Measurements from ENCODE around the gene PLEKHS1.
"Not testable (repeated sequence)": the region's sequence is repeated elsewhere in the genome, so short reads cannot be mapped to it uniquely, and the experiment has no call there.

PLEKHS1 gene

DNA sequence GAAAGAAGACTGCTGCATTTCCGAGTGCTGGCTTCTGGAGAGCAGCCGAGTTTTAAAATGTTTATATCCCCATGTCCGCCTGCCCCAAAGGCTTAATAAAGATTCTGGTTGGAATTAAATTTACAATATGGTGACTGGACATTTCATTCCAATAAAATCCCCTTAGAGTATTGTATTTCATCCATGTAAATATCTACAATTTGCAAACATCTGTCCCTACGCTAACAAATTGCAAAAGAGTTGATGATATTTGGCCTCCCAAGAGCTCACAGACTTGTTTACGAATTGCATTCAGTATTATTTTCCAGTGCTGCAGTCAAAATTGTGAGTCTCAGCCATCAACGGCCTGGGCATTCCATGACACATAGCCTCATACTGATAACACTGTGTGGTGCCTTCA is 50.1 kb downstream of the PLEKHS1 start:
- DNase-seq = no peak

DNA sequence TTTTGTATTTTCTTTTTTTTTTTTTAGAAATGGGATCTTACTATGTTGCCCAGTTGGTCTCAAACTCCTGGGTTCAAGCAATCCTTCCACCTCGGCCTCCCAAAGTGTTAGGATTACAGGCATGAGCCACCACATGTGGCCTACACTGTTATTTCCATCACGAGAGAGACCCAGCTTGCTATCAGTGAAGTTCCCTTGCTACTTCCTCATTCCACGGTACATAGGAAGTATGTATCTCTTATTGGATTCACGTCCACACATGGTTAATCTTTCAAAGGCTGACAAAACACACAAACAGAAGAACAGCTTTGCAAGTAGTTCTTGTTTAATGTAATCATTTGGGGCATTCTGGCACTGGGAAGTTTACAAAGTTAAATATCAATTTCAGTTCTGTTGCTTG is 51.5 kb downstream of the PLEKHS1 start:
- no peak for DNase-seq

DNA sequence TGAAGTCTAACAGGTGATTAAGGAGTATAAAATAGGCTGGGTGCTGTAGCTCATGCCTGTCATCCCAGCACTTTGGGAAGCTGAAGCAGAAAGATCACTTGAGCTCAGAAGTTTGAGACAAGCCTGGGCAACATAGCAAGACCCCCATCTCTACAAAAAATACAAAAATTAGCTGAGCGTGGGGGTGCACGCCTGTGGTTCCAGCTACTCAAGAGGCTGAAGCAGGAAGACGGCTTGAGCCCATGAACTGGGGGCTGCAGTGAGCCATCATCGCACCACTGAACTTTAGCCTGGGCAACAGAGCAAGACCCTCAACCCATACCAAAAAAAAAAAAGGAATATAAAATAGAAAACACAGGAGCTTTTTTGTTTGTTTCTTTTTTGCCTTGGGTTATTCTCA is 55.0 kb downstream of the PLEKHS1 start:
- DNase-seq = no peak

DNA sequence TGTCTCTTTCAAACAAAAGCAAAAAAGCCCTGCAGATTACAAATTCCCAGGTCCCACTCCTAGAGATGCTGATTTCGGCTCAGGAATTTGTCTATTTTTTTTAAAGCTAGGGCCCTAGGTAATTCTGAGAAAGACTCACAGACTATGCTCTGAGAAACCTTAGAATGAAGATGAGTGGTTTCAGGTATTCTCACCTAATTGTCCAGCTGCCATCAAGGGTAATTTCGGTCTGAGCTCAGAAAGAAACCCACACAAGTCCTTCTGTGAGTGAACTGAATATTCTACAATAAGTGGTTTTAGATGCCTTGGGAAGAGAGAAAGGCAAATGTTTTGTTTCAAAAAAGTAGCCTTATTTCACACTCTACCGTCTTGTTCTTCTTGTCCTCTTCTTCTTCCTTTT is 56.7 kb downstream of the PLEKHS1 start:
- no peak for DNase-seq

DNA sequence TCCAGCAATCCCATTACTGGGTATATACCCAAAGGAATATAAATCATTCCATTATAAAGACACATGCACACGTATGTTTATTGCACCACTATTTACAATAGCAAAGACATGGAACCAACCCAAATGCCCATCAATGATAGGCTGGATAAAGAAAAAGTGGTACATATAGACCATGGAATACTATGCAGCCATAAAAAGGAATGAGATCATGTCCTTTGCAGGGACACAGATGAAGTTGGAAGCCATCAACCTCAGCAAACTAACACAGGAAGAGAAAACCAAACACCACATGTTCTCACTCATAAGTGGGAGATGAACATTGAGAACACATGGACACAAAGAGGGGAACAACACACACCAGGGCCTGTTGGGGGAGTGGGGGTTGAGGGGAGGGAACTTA is 63.2 kb downstream of the PLEKHS1 start:
- DNase-seq = not testable (repeated sequence)

DNA sequence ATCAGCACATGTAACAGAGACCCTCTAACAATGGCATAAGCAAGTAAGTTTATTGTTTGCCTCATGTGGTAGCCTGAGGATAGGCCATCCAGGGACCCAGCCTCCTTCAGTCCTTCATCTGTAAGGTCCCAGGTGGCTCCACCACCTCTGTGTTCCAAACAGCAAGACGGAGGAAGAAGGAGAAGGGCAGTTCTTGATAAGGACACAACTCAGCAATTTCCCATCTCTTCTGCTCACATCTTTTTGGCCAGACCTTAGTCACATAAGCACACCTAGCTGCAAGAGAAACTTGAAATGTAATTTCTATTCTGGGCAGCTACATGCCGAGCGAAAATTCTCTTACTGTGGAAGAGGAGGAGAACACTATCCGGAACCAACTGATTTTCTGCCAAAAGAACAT is 68.5 kb downstream of the PLEKHS1 start:
- no peak for DNase-seq

DNA sequence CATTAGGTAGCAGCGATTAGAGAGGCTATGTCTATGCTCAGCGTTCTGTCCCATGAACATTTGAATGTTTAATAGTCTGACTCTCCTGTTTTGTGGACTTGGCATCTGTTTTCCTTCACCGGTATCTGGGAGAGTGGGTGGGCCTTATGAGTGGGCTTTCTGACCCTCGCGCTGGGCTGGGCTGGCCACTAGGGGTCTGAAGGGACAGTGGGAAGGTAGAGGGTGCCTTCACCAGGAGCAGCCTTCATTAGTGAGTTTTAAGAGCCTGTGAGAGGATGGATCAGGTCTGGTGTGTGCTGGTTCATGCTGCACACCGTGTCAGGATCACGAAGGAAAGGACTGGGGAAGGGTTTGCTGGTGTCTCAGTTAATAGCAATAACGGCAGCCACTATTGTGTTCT is 69.0 kb downstream of the PLEKHS1 start:
- DNase-seq = no peak

DNA sequence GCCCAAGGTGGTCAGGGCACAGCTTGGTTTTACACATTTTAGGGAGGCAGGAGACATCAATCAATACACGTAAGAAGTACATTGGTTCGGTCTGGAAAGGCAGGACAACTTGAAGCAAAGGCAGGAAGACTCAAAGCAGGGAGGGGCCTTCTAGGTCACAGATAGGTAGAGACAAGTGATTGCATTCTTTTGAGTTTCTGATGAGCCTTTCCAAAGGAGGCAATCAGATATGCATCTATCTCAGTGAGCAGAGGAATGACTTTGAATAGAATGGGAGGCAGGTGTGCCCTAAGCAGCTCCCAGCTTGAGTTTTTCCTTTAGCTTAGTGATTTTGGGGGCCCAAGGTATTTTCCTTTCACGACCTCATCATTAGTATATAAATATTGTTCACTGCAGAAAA is 69.8 kb downstream of the PLEKHS1 start:
- DNase-seq = not testable (repeated sequence)

DNA sequence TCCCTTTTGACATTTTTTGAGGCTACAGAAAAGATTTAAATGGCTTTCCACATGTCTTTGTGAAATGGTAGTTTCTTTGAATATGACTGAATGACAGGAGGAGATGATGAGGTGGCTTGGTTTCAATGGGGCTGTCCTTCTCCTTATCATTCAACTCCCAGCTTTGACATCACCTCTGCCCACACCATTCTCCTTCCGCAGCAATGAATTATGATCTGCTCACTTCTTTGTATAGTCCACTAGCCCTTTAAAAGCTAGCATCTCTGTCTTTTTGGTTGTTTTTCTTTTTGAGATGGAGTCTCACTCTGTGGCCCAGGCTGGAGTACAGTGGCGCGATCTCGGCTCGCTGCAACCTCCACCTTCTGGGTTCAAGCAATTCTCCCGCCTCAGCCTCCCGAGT is 70.7 kb downstream of the PLEKHS1 start:
- DNase-seq = no peak

DNA sequence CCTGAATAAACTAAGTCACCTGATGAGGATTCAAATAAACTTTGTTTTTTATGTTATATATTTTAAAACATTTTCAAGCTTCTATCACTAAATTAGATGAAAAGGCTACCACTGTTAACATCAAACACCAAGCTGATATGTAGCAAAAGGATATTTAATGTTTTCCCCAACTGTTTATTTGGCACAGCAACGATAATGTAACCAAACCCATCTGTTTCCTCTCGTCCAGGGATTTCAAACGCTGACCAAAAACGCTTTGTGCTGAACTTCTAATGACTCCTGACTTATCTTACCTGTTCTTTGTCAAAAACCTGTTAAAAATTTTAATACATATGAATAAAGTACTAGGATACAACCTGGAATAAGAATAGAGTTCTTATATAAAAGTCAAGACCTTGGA is 71.9 kb downstream of the PLEKHS1 start:
- DNase-seq = no peak

DNA sequence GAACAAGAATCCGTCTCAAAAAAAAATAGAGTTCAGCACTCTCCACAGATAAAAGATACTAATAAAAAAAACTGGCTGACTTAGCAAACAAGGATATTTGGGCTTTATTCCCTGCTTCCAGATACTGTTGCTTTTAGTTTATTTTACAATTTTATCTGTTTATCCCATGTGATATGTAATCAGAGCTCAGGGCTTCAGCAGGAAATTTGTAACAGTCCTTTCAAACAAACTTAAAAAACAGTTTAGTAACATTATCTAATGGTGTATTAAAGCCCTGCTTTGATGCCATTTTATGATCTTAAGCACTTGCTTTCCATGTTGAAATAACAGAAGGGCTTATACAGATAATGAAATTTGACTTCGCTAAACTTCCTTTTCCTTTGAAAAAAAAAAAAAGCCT is 74.3 kb downstream of the PLEKHS1 start:
- DNase-seq = no peak

DNA sequence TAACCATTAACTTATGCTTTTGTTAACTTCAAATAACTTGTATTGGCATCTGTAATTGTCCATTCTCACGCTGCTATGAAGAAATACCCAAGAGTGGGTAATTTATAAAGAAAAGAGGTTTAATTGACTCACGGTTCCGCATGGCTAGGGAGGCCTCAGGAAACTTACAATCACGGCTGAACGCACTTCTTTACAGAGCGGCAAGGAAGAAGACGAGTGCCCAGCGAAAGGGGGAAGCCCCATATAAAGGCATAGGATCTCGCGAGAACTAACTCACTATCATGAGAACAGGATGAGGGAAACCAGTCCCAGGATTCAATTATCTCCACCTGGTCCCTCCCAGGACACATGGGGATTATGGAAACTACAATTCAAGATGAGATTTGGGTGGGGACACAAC is 77.1 kb downstream of the PLEKHS1 start:
- not testable (repeated sequence) for DNase-seq

All from activated CD4-positive, CD25-positive, alpha-beta regulatory T cell treated with anti-CD3 and anti-CD28 coated beads, Interleukin-2, amount 50 U/mL, for 72 hours (primary cell).